Pancreas (tissue), 10 donors: ENCODE measurements around the gene FLT3LG. TPM values are rescaled to one million over a fixed set of nuclear protein-coding genes. Genes with fewer than 3 reads are reported as not detected.
"Not testable (repeated sequence)": the region's sequence is repeated elsewhere in the genome, so short reads cannot be mapped to it uniquely, and the experiment has no call there.

ENCODE experiments used
- ATAC-seq, 4 donors: fragments of 200-7000 bp; cut with Tn5 transposase; one replicate each; pipeline versions ENCODE4 v1.8.0 to v1.9.1; 2020; ENCODE audit warnings: mild to moderate bottlenecking in 4 of 4, moderate library complexity in 4 of 4
- DNase-seq, 6 donors: peaks; one replicate each; pipeline ENCODE4 v3.0.0-alpha.2; 2020
- FAIRE-seq: peaks from 2 replicates; lab custom pipeline; 2012; peaks lifted over from hg19 to GRCh38; lab: Jason Lieb, UNC
- H3K27ac ChIP-seq, 4 donors: fragments of 200-600 bp; sonication (generic); 1 replicate in 3 of 4; 2 replicates in 1 of 4; pipeline versions ENCODE4 v1.5.0 to v1.8.0; 2020
- H3K27me3 ChIP-seq, 4 donors: fragments of 200-600 bp; one replicate each; pipeline ENCODE4 v1.8.0; 2021
- H3K36me3 ChIP-seq, 3 donors: fragments of 200-600 bp; sonication (generic) in 1 of 3; one replicate each; pipeline versions ENCODE4 v1.5.0 to v1.8.0; 2020 to 2021
- H3K4me1 ChIP-seq, 3 donors: fragments of 200-600 bp; one replicate each; pipeline ENCODE4 v1.8.0; 2021
- H3K4me3 ChIP-seq, 4 donors: fragments of 200-600 bp; sonication (generic) in 2 of 4; one replicate each; pipeline versions ENCODE4 v1.5.0 to v1.8.0; 2020 to 2021
- H3K9me3 ChIP-seq, 4 donors: fragments of 200-600 bp; one replicate each; pipeline ENCODE4 v1.8.0; 2021
- CTCF ChIP-seq, 4 donors: fragments of 200-600 bp; sonication (generic) in 3 of 4; IDR thresholded peaks; one replicate each; pipeline versions ENCODE4 v1.5.0 to v1.8.0; 2021; ENCODE audit warnings: antibody characterized with exemption in 4 of 4
- WGBS, 2 donors: extraction: QIAGEN DNeasy Blood & Tissue Kit; methylation state at CpG; one replicate each; pipeline ENCODE4 v1.1.7; 2013; 5-methylcytosine and 5-hydroxymethylcytosine counted together
- intact Hi-C, 3 donors: fragments of 100-400 bp; cut with DNase I; formaldehyde crosslinking; loops; one replicate each; pipeline versions ENCODE4 v1.11.1 to v1.14.2; 2022
- polyA plus RNA-seq, 2 donors: library from polyadenylated mRNA; stranded (reverse); fragments of 200-250 nt; gene quantifications; one replicate each; pipeline ENCODE4 v1.2.3, GENCODE V29; 2013
- total RNA-seq, 6 donors: library from RNA; stranded (reverse); fragmentation: NEBNext Ultra II Directional in 4 of 6; extraction: Animal tissue kit (Norgen Biotek cat#: 25700) in 4 of 6; gene quantifications; one replicate each; pipeline versions ENCODE4 v1.2.1 to v1.2.4, GENCODE V29; 2021 to 2023
- donor health status: healthy with polysubstance abuse.
- donor health status: DM: no; HTN: no; CAD: no; lungs with moderate emphysema.
- donor health status: DM: no; HTN: no; CAD: no.
- donor health status: control.
- donor health status: control.
- donor health status: Bipolar disorder and iron deficiency.
- donor health status: DM: yes; HTN: yes; CAD: no.
- donor health status: DM: no; HTN: no; CAD: no.
- donor health status: DM: no; HTN: no; CAD: no.
- donor health status: DM: yes; HTN: yes; CAD: no.

The FLT3LG gene
- total and polyA plus RNA-seq, 8 donors: 0.79 to 8.4 (median 2.7) TPM

DNA sequence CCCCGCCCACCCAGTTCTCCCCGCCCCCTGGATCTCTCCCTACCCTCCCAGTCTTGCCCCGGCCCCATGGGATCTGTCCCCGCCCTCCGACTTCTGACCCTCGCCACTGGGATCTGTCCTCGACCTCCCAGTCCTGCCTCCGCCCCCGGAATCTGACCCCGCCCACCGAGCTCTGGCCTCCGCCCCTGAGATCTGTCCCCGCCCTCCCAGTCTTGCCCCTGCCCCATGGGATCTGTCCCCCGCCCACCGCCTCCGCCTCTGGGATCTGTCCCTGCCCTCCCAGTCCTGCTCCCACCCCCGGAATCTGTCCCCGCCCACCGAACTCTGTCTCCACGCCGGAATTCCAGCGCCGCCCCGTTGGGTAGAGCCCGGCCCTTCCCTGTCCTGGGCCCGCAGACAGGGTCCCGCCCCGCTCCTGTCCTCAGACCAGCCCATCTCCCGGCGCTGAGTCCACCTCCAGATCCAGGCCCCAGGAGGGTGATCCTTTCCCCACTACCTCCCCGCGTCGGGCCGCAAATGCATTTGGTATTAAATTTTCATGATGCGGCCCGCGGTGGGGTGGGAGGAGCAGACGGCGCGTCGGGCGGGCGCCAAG is 31.1 kb upstream of the FLT3LG start:
- intact Hi-C loops: loop anchor here in 2 of 3 donors (10.0 kb wide), 2 partner anchors 48 to 218 kb away; no protein-coding TSS in a partner anchor
- TF ChIP-seq CTCF (IDR thresholded peaks at IDR 0.05): no peak
- H3K9me3 ChIP-seq: no peaks in the 10 kb centered on the region
- H3K4me3 ChIP-seq: peak overlapping the region; percentile 33 to 66 (median 49)
- no peaks in the 10 kb centered on the region for H3K4me1 ChIP-seq
- DNase-seq (peak; percentile 87 to 96 (median 92)), ATAC-seq (peak; percentile 69 to 80 (median 74)), FAIRE-seq (no peak)
- H3K27ac ChIP-seq: peak overlapping the region; percentile 25 to 55 (median 35)
- H3K36me3 ChIP-seq: no peaks in the 10 kb centered on the region
- 1% methylated on average over 34 to 43 of the region's 43 CpGs for WGBS, 2 donors
- no peaks in the 10 kb centered on the region for H3K27me3 ChIP-seq

- no peaks in the 10 kb centered on the region for H3K27me3 ChIP-seq
- H3K4me1 ChIP-seq: no peaks in the 10 kb centered on the region
- H3K4me3 ChIP-seq: peak overlapping the region; percentile 33 to 66 (median 49)
- no peaks in the 10 kb centered on the region for H3K36me3 ChIP-seq
- peak; percentile 92 to 97 (median 95) for DNase-seq
- ATAC-seq: peak; percentile 90 to 95 (median 92)
- H3K9me3 ChIP-seq: no peaks in the 10 kb centered on the region
- H3K27ac ChIP-seq: peak overlapping the region; percentile 25 to 55 (median 35)
- TF ChIP-seq CTCF (IDR thresholded peaks at IDR 0.05): peak; percentile 59 to 87 (median 76)
- WGBS, 2 donors: 0% methylated on average over 40 to 47 of the region's 47 CpGs
- FAIRE-seq: no peak
- intact Hi-C loops: loop anchor here in 2 of 3 donors (10.0 kb wide), 2 partner anchors 49 to 219 kb away; no protein-coding TSS in a partner anchor
These were observed 30.5 kb upstream of the FLT3LG start for GRCh38 chr19:49443366-49444099.

DNA sequence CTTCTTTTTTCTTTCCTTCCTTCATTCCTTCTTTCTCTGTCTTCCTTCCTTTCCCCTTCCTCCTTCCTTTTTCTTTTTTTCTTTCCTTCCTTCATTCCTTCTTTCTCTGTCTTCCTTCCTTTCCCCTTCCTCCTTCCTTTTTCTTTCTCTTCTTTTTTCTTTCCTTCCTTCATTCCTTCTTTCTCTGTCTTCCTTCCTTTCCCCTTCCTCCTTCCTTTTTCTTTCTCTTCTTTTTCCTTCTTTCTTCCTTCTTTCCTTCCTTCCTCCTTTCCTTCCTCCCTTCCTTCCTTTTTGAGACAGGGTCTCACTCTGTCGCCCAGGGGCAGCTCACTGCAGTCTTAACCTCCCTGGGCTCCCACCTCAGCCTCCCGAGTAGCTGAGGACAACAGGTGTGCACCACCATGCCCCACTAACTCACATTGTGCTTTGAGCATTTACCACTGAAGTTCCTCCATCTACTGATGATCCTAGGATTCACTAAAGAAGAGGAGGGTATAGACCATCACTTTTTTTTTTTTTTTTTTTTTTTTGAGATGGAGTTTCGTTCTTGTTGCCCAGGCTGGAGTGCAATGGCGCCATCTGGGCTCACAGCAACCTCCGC is 29.8 kb upstream of the FLT3LG start:
- 47 to 65% methylated on average over 4 to 5 of the region's 5 CpGs for WGBS, 2 donors
- not testable (repeated sequence) for H3K27me3 ChIP-seq, H3K27ac ChIP-seq, DNase-seq, H3K36me3 ChIP-seq, ATAC-seq, FAIRE-seq, H3K4me3 ChIP-seq, H3K9me3 ChIP-seq, H3K4me1 ChIP-seq
- intact Hi-C loops: loop anchor here in 2 of 3 donors (10.0 kb wide), 2 partner anchors 49 to 219 kb away; no protein-coding TSS in a partner anchor

- ATAC-seq (no peak), DNase-seq (no peak), FAIRE-seq (no peak)
- Histone ChIP-seq H3K27ac (no peak overlapping the region), H3K27me3 (no peaks in the 10 kb centered on the region), H3K4me3 (no peak overlapping the region), H3K4me1 (peaks cover 0 to 5% (median 4%) of the 10 kb centered on the region in 3 donors), H3K9me3 (no peaks in the 10 kb centered on the region), H3K36me3 (no peaks in the 10 kb centered on the region)
- WGBS, 2 donors: 72 to 82% methylated on average over 3 of the region's 3 CpGs
- intact Hi-C loops: loop anchor here in 2 of 3 donors (10.0 kb wide), 2 partner anchors 51 to 221 kb away; no protein-coding TSS in a partner anchor
- no peak for TF ChIP-seq CTCF (IDR thresholded peaks at IDR 0.05)
These were observed 28.0 kb upstream of the FLT3LG start for GRCh38 chr19:49445997-49446396.
